ENCODE data around the gene REC8.
A peak's percentile ranks its signal among the peaks of the same experiment; 100 is the strongest.

REC8 gene

GRCh38 chr14:24181371-24182077 is 9.6 kb downstream of the REC8 start:
- peaks cover 14% of the 10 kb centered on the region for H3K4me1 ChIP-seq (ENCODE audit: control insufficient read depth, insufficient read depth, low read length)
- no peak overlapping the region for H3K9ac ChIP-seq (ENCODE audit: low read depth, low read length)
- no peaks in the 10 kb centered on the region for H3K9me3 ChIP-seq (replicated peaks; ENCODE audit: low read length)
- no peak overlapping the region for H3K4me2 ChIP-seq (ENCODE audit: low read length)
- no peaks in the 10 kb centered on the region for H3K27me3 ChIP-seq (ENCODE audit: control insufficient read depth, insufficient read depth, low read length)
- H3K36me3 ChIP-seq (ENCODE audit: insufficient read depth, low read length), result peaks cover 80% of the 10 kb centered on the region
- no peak overlapping the region for H3K4me3 ChIP-seq (ENCODE audit: low read length)

- Histone ChIP-seq H3K27me3 (ENCODE audit: control insufficient read depth, insufficient read depth, low read length) (no peaks in the 10 kb centered on the region), H3K4me2 (ENCODE audit: low read length) (no peak overlapping the region), H3K4me3 (ENCODE audit: low read length) (no peak overlapping the region), H3K36me3 (ENCODE audit: insufficient read depth, low read length) (peaks cover 86% of the 10 kb centered on the region), H3K4me1 (ENCODE audit: control insufficient read depth, insufficient read depth, low read length) (peaks cover 14% of the 10 kb centered on the region), H3K9ac (ENCODE audit: low read depth, low read length) (no peak overlapping the region), H3K9me3 (replicated peaks; ENCODE audit: low read length) (no peaks in the 10 kb centered on the region)
These were observed 10.4 kb downstream of the REC8 start for GRCh38 chr14:24182110-24182882.

- Histone ChIP-seq H3K36me3 (ENCODE audit: insufficient read depth, low read length) (peaks cover 81% of the 10 kb centered on the region), H3K4me3 (ENCODE audit: low read length) (no peak overlapping the region), H3K9me3 (replicated peaks; ENCODE audit: low read length) (no peaks in the 10 kb centered on the region), H3K4me2 (ENCODE audit: low read length) (no peak overlapping the region), H3K9ac (ENCODE audit: low read depth, low read length) (no peak overlapping the region), H3K4me1 (ENCODE audit: control insufficient read depth, insufficient read depth, low read length) (peaks cover 22% of the 10 kb centered on the region), H3K27me3 (ENCODE audit: control insufficient read depth, insufficient read depth, low read length) (no peaks in the 10 kb centered on the region)
These were observed 11.2 kb downstream of the REC8 start for GRCh38 chr14:24183014-24183481.

GRCh38 chr14:24184104-24184970 is 12.5 kb downstream of the REC8 start:
- Histone ChIP-seq H3K4me2 (ENCODE audit: low read length) (no peak overlapping the region), H3K9me3 (replicated peaks; ENCODE audit: low read length) (no peaks in the 10 kb centered on the region), H3K4me1 (ENCODE audit: control insufficient read depth, insufficient read depth, low read length) (peaks cover 29% of the 10 kb centered on the region), H3K27me3 (ENCODE audit: control insufficient read depth, insufficient read depth, low read length) (no peaks in the 10 kb centered on the region), H3K9ac (ENCODE audit: low read depth, low read length) (no peak overlapping the region), H3K4me3 (ENCODE audit: low read length) (no peak overlapping the region), H3K36me3 (ENCODE audit: insufficient read depth, low read length) (peaks cover 68% of the 10 kb centered on the region)

- Histone ChIP-seq H3K9me3 (replicated peaks; ENCODE audit: low read length) (no peaks in the 10 kb centered on the region), H3K27me3 (ENCODE audit: control insufficient read depth, insufficient read depth, low read length) (no peaks in the 10 kb centered on the region), H3K4me1 (ENCODE audit: control insufficient read depth, insufficient read depth, low read length) (peaks cover 22% of the 10 kb centered on the region), H3K36me3 (ENCODE audit: insufficient read depth, low read length) (peaks cover 64% of the 10 kb centered on the region), H3K9ac (ENCODE audit: low read depth, low read length) (no peak overlapping the region), H3K4me2 (ENCODE audit: low read length) (no peak overlapping the region), H3K4me3 (ENCODE audit: low read length) (no peak overlapping the region)
These were observed 13.1 kb downstream of the REC8 start for GRCh38 chr14:24185026-24185425.

GRCh38 chr14:24185741-24186140 is 13.9 kb downstream of the REC8 start:
- Histone ChIP-seq H3K4me3 (ENCODE audit: low read length) (no peak overlapping the region), H3K9me3 (replicated peaks; ENCODE audit: low read length) (no peaks in the 10 kb centered on the region), H3K4me2 (ENCODE audit: low read length) (no peak overlapping the region), H3K36me3 (ENCODE audit: insufficient read depth, low read length) (peaks cover 61% of the 10 kb centered on the region), H3K4me1 (ENCODE audit: control insufficient read depth, insufficient read depth, low read length) (peaks cover 15% of the 10 kb centered on the region), H3K9ac (ENCODE audit: low read depth, low read length) (no peak overlapping the region), H3K27me3 (ENCODE audit: control insufficient read depth, insufficient read depth, low read length) (no peaks in the 10 kb centered on the region)

- H3K9ac ChIP-seq (ENCODE audit: low read depth, low read length), result peak overlapping the region; percentile 84
- H3K36me3 ChIP-seq (ENCODE audit: insufficient read depth, low read length), result peaks cover 52% of the 10 kb centered on the region
- peak overlapping the region; percentile 82 for H3K4me3 ChIP-seq (ENCODE audit: low read length)
These were observed 15.1 kb downstream of the REC8 start for GRCh38 chr14:24186831-24187538.

GRCh38 chr14:24187539-24187915 is 15.6 kb downstream of the REC8 start:
- H3K9me3 ChIP-seq (replicated peaks; ENCODE audit: low read length), result no peaks in the 10 kb centered on the region
- peaks cover 51% of the 10 kb centered on the region for H3K36me3 ChIP-seq (ENCODE audit: insufficient read depth, low read length)
- peak overlapping the region; percentile 84 for H3K9ac ChIP-seq (ENCODE audit: low read depth, low read length)
- peaks cover 15% of the 10 kb centered on the region for H3K4me1 ChIP-seq (ENCODE audit: control insufficient read depth, insufficient read depth, low read length)
- H3K4me2 ChIP-seq (ENCODE audit: low read length), result peak overlapping the region; percentile 96
- peak overlapping the region; percentile 82 for H3K4me3 ChIP-seq (ENCODE audit: low read length)
- no peaks in the 10 kb centered on the region for H3K27me3 ChIP-seq (ENCODE audit: control insufficient read depth, insufficient read depth, low read length)

More at GRCh38 chr14:24186831-24187538, 15.1 kb downstream of the REC8 start:
- peak overlapping the region; percentile 96 for H3K4me2 ChIP-seq (ENCODE audit: low read length)
- H3K9me3 ChIP-seq (replicated peaks; ENCODE audit: low read length), result no peaks in the 10 kb centered on the region
- no peaks in the 10 kb centered on the region for H3K27me3 ChIP-seq (ENCODE audit: control insufficient read depth, insufficient read depth, low read length)
- H3K4me1 ChIP-seq (ENCODE audit: control insufficient read depth, insufficient read depth, low read length), result peaks cover 15% of the 10 kb centered on the region

GRCh38 chr14:24188251-24189058 is 16.6 kb downstream of the REC8 start, which contains the start of gene IPO4:
Gene IPO4, minus strand, starts transcription at chr14:24188816. Its CDS starts 29 bp downstream, at chr14:24188787.
- peaks cover 52% of the 10 kb centered on the region for H3K36me3 ChIP-seq (ENCODE audit: insufficient read depth, low read length)

GRCh38 chr14:24189059-24189375 is 17.1 kb downstream of the REC8 start:
- no peak overlapping the region for H3K4me3 ChIP-seq (ENCODE audit: low read length)
- peak overlapping the region; percentile 35 for H3K9ac ChIP-seq (ENCODE audit: low read depth, low read length)
- peak overlapping the region; percentile 96 for H3K4me2 ChIP-seq (ENCODE audit: low read length)
- H3K36me3 ChIP-seq (ENCODE audit: insufficient read depth, low read length), result peaks cover 49% of the 10 kb centered on the region
- peaks cover 17% of the 10 kb centered on the region for H3K4me1 ChIP-seq (ENCODE audit: control insufficient read depth, insufficient read depth, low read length)
- no peaks in the 10 kb centered on the region for H3K9me3 ChIP-seq (replicated peaks; ENCODE audit: low read length)
- H3K27me3 ChIP-seq (ENCODE audit: control insufficient read depth, insufficient read depth, low read length), result no peaks in the 10 kb centered on the region

More at GRCh38 chr14:24188251-24189058, 16.6 kb downstream of the REC8 start, which contains the start of gene IPO4:
- Histone ChIP-seq H3K9me3 (replicated peaks; ENCODE audit: low read length) (no peaks in the 10 kb centered on the region), H3K4me1 (ENCODE audit: control insufficient read depth, insufficient read depth, low read length) (peaks cover 15% of the 10 kb centered on the region), H3K27me3 (ENCODE audit: control insufficient read depth, insufficient read depth, low read length) (no peaks in the 10 kb centered on the region), H3K4me3 (ENCODE audit: low read length) (peak within 1 kb of the TSS; percentile 82), H3K9ac (ENCODE audit: low read depth, low read length) (peak within 1 kb of the TSS; percentile 84), H3K4me2 (ENCODE audit: low read length) (peak within 1 kb of the TSS; percentile 96)
